ENCODE data around the gene KRT222.

KRT222 gene

DNA sequence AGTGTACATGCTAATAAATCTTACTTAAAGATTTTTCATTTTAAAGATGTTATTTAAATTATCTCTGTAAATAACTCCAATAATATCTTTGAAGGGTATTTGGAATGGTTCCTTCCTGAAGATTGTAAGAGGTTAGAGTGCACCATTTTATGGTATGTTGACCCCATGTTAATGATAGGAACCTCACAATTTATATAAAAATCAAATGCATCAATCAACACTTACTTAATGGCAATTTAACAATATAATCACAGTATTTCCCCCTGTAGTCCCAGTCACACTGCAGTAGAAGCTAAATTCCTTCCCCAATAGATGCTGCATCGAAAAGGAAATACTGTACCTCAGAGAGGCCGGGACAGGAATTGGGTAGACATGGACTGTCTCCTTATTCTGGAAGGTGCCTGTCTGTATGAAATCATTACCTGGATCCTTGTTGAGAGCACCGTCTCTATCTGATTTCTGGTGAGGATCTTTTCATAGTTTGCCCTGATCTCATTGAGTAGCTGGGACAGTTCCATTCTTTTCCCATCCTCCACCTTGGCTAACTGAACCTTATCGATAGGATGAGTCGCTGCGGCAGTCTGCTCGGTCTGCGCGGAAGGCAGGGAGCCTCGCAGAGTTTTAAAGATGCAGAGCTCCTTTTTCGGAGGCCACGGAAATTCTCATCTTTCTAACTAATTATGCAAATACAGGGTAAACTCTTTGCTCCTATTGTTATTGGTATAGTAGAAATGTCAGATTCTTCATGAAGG, at the start of gene KRT222:
Gene KRT222, minus strand, starts transcription at position 596 of the 752 bp plus-strand sequence. Its CDS starts 78 bp downstream, at position 518.
- no peak for DNase-seq (ENCODE audit: low read depth in 2 of 2)

DNA sequence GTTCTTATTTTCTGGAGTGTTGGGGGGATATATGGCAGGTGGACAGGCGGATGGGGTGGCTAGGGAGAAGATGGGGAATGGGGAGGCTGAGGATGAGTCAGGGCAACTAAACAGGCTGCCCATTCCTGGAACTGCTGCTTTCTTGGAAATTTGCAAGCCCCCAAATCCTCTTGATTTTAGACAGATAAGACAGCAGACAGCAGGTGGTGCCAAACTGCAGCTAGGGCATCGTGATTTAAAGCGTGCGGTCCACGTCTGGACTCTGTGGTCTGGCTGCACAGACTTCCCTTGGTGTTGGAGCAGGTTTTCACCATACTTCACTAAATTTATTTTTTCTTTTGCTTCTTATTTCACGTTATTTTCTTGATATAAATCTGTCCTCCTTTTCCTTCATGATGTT, 49.5 kb upstream of the KRT222 start:
- no peak for DNase-seq (ENCODE audit: low read depth in 2 of 2)

DNA sequence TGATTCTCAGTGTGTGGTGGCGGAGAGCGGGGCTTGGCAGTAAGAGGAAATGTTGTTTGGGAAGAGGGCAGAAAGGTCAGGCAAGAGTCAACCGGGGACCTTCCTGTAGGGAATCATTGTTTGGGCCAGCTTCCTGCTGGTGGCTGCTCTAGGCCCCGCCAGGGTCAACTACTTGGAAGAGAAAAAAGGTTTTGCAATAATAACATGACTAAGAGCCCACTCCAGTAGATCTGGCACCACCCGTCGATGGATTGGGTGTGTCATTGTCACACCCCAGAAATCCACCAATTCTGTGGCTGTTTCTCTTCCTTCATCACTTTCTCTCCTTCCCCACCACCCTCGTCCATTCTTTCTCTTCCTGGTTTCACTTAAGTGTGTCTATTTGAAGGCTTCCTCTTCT, 42.8 kb upstream of the KRT222 start:
- no peak for DNase-seq (ENCODE audit: low read depth in 2 of 2)

DNA sequence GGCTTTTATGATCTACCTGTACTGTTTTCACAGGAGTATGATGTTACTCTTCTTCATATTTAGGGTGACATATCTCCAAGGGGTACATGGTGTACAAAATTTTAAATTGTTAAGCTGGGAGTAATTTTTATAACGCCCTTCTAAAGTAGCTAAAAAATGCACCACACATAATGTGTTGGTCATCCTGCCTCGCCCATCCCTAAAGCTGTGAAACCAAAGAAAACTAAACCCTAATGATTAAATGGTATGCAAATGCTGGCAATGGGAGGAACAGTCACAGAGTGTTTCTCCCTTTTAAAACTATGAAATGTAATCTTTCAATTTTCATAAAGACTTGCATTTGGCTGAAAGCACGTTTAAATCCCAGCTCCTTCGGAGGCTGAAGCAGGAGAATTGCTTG, 40.6 kb upstream of the KRT222 start:
- no peak for DNase-seq (ENCODE audit: low read depth in 2 of 2)

DNA sequence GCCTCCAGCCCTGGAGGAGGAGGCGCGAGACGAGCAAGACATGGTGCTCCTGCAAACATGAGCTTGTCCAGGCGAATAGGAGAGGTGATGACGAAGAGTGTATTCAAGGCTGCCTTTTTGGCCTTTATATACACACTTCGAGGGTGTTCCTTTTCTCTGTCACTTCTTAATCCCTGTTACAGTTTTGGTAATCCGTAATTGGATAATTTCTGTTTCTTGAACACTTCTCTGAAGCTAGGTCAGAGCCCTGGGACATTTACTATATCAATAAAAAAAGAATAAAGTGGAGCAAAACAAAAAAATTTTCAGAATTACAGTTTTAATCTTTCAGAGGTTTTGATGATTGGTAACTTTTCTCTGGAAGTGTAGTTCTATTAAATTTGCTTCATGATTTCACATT, 38.7 kb upstream of the KRT222 start, which contains the start of gene KRT24:
Gene KRT24, minus strand, starts transcription at position 101 of the 400 bp plus-strand sequence. Its CDS starts 59 bp downstream, at position 42.
- no peak for DNase-seq (ENCODE audit: low read depth in 2 of 2)

DNA sequence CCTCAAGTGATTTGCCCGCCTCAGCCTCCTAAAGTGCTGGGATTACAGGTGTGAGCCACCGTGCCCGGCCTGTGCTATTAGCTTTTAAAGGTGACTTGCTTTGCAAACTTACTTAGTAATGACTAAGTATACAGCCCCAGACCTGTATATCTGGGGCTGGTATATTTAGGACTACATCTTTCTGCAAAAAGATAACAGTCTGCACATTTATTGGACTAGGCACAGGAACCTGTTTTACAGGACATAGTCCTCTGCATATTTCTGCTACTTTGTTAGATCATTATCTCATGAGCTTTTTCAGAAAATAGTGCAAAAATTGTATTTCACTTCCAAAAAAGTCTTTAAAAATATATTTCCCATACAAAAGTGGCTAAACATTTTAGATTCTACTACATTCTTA, 37.3 kb upstream of the KRT222 start:
- DNase-seq (ENCODE audit: low read depth in 2 of 2) = no peak

DNA sequence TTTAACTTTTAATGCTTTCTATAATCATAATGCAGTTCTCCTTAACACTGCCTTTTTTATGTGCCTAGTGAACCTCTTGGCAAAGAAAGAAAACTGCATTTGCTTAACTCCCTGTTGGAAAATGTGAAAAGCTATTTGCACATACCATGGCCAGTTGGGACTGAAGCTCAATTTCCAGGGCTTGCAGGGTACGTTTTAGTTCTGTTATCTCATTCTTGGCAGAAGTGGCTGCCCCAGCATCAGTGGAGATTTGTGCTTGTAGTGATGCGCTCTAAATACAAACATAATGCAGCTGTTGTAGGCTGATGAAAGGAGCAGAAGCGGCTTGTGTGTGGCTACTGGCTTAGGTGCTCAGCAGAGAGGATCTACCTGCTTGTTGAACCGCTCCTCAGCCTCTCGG, 34.9 kb upstream of the KRT222 start:
- DNase-seq (ENCODE audit: low read depth in 2 of 2) = no peak

DNA sequence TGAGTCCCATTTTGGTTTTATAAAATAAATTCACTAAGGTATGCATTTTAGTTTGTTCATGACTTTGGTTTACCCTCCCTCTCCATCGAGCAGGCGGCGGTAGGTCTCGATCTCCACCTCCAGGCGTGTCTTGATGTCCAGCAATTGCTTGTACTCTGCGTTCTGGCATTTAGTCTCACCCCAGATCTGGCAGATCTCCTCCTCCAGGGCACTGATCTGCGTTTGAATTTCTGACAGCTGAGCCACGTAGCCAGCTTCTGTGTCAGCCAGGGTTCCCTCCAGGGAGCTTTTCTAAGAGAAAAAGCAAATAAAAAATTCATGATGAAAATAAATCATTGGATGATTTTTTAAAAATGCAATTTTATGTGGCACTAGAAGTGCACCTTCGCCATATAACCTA, 34.4 kb upstream of the KRT222 start:
- DNase-seq (ENCODE audit: low read depth in 2 of 2) = no peak

DNA sequence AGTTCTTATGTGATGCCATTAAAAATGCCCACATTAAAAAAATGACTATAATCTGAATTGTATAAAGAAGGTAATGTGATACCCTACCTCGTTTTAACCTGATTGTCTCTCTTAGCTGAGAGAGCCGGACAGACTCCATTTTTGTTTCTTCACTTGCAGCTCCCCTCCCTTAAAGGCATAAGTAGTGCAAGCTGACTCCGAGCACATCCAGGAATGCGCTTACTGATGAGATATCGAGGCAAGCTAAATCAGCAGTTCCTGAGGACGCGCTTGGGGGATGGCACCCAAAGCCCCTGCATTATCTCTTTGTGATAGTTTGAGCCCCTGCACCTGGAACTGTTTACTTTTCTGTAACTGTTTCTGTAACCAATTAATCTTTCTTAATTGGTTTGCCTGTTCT, 32.3 kb upstream of the KRT222 start:
- no peak for DNase-seq (ENCODE audit: low read depth in 2 of 2)

DNA sequence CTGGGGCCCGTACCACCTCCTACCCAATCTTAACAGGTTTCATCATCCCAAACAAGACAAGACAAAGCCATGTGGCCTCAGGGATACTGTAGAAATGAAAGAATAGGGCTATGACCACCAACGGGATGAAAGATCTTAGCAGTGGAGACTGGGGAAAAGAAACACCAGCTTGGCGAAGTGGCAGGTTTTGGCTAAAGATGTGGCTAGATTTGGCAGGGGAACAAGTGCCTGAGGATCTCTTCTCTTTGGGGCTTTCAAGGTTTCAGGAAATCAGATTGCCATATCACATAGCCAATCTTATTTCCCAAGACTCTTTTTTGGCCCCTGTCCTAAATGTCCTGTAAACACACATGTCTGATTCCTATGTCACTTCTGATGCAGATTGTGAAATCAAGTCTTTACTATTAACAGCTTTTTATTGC, 31.7 kb upstream of the KRT222 start:
- DNase-seq (ENCODE audit: low read depth in 2 of 2) = no peak

DNA sequence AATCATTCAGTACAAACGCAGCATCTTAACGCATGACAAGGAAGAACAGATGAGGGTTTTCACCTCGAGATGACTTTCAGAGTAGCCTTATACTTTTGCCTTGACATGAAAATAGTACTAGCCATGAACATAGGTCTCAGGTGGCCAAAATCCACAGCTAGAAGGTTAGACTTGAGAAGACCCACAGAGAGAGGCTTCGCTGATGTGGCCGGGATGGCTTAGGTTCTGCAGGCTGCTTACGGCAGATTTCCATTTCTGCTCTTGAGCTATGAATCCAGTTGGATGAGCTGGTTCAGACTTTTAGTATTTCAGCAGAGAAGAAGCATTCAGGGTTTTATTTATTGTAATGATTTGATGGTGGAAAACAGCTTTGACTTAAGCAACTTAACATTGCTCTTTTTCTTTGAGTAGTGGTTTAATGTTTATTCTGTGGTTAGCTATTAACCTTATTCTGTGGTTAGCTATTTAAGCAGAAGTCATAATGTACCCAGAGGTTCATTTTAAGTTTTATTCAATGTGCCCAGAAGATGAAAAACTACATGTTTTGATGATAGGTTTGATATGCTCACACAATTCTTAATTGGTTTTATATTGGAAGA, 31.0 kb upstream of the KRT222 start:
- DNase-seq (ENCODE audit: low read depth in 2 of 2) = no peak

DNA sequence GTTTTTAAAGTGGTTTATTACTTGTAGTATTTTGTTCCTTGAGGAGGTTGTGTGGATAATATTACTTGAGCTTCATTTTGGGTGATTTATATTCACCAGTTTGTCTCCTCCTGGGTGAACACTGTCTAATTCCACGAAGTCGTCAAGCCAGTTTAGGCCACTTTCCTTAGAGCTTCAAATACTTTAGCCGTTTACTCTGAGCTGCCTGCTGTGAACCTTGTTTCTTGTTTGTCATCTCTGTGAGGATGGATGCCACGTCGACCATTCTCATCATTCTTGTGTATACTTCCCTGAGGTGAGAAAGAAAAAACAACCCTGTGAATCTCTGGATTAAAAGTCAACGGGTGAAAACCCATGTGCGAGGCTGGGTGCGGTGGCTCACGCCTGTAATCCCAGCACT, 29.6 kb upstream of the KRT222 start:
- DNase-seq (ENCODE audit: low read depth in 2 of 2) = no peak

DNA sequence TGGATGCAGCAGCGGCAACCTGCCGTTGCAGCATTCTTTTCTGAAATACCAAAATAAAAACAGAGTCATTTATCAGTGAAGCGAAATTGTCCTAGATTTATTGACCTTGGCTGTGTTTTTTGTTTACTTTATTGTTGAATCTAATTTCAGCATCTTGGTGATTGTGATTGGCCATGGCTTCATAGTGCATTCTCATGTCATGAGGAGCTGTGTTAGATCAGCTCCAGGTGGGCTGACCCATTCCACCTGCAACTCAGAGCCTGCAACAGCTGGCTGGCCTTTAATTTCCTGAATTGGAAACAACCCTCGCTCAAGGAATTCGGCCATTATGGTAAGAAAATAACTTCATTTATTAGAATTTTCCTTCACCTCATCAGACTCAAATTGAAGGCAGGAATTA, 22.1 kb upstream of the KRT222 start:
- DNase-seq (ENCODE audit: low read depth in 2 of 2) = no peak

DNA sequence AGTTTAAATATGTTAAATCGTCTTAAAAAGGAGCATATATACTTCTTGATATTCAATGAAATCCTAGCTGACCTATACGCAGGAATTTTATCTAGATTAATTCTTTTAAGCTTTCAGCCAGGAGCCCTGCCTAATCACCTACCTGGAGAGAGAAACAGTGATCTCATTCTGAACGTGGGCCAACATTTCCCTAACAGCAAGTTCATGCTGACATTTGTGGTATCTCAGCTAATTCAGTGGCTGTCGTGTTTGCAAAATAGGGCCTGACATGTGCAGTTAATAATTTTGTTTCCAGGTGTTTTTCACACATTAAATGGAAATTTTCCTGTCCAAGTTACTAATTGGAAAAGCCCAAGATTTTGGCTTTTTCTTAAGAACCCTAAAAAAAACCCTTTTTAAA, 21.2 kb upstream of the KRT222 start:
- DNase-seq (ENCODE audit: low read depth in 2 of 2) = no peak

DNA sequence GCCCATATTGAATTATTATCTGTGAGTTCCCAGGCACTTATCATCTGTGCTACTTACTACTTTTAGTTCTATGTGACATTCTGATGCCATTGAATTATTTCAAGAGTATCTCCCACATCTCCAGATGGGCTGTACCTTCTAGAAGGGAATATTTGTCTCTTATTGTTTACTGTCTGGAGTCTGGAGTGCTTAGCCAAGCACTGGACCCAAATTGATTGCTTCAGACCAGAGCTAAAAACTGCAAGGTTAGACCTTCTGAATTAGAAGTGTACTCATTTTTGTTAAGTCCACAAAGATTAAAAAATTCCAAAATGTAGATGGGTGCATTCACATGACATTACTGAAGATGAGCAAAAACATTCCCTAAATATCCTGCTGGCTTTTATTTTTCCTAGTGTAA, 16.0 kb upstream of the KRT222 start:
- DNase-seq (ENCODE audit: low read depth in 2 of 2) = no peak

DNA sequence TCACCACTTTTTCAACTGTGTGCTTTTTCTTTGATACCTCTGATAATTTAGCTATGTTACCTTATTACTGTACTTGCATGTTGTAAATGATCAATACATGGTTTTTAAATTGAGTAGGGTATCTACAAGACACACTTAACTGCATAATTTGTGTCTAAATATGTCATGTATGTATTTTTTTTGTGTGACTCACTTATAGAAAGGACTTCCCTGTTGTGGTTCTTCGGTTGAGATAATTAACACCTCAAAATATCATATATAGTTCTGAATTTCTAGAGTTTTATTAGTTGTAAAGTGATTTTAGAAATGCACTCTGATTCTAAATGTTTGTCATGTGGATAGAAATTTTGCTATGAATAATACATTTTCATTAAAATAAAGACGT, 14.5 kb upstream of the KRT222 start:
- no peak for DNase-seq (ENCODE audit: low read depth in 2 of 2)

DNA sequence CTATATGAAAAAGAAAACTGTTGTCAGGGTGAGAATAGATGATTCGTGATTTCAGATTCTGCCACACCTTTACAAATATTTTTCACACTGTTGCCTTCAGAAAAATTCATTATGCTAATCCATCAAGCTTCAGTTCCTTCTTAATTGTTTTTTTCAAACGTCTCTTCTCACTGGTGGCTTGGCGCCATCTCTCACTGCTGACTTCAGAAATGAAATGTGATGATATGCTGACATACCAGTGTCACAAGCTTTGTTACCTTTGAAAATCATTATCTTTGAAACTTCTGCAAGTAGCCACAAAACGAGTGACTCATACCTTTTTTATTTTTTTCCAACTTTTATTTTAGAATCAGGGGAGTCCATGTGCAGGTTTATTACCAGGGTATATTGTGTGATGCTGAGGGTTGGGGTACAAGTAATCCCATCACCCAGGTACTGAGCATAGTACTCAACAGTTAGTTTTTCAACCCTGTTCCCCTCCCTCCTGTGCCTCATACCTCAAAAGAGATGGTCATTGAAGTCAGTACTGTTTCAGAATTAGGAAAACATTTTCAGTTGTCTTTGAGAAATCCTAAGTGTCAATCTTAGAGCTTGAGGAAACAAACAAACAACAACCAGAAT, 14.0 kb upstream of the KRT222 start:
- no peak for DNase-seq (ENCODE audit: low read depth in 2 of 2)

DNA sequence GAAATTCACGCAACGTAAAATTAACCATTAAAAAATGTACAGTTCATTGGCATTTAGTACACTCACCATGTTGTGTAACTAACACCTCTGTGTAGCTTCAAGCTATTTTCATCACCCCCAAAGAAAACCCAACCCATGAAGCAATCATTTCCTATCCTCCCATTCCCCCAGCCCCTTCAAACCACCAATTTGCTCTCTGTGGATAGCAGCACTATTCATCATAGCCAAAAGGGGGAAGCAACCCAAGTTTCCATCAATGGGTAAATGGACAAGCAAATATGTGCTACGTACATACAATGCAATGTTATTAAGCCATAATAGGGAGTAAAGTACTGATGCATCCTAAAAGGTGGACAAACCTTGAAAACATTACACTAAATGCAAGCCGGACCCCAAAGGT, 10.9 kb upstream of the KRT222 start:
- DNase-seq (ENCODE audit: low read depth in 2 of 2) = no peak

DNA sequence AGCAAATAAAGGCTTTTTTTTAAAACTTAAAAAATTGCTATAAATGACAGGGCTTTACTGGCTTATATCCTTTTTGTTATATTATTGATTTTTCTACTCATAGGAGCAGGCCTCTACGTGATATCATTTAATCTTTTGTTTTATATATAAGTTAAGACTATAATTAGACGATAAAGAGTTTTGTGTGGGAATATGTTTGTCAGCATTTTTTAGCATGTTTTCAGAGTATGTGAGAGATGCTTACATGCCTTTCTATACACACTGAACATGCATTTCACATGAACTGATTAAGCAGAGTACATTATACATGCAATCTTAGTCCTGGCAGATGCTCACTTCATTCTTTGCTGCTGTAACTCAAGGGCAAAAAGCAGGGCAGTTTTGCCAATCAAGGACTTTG, 7.7 kb upstream of the KRT222 start:
- DNase-seq (ENCODE audit: low read depth in 2 of 2) = no peak

DNA sequence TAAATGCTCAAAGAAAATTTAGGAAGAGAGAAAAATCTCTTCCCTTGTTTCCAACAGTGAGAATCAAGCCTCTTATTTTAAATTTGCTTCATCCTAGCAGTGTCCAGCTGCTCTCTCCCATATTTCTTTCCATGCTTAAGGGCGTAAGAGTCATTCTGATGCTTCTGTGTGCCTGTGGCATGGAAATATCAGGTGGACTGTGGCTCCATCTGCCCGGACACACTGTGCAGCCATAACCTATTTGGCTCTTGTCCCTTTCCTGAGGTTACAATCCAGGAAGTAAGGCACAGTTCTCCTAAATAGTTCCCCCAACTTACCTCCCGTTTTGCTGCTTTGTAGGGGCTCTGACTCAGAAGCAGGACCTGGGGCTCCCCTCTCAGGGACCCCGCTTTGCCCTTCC, 6.3 kb upstream of the KRT222 start:
- no peak for DNase-seq (ENCODE audit: low read depth in 2 of 2)

DNA sequence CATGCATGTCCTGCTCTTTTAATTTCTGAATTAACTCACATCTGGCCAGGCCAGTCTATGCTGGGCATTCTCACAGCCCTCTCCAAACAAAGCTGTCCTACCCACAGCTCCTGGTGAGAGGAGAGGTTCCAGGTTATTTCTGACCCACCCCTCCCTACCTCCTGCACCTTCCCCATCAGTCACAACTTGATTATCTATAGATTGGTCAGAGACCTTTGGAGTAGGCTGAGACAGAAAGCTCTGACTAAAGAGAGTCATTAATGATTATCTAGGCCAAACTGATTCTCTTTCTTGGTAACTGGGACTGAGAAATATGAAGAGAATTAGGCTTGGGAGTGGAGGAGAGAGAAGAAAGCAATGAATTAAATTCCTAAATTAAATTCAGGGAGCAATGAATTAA, 1.4 kb upstream of the KRT222 start:
- DNase-seq (ENCODE audit: low read depth in 2 of 2) = no peak

DNA sequence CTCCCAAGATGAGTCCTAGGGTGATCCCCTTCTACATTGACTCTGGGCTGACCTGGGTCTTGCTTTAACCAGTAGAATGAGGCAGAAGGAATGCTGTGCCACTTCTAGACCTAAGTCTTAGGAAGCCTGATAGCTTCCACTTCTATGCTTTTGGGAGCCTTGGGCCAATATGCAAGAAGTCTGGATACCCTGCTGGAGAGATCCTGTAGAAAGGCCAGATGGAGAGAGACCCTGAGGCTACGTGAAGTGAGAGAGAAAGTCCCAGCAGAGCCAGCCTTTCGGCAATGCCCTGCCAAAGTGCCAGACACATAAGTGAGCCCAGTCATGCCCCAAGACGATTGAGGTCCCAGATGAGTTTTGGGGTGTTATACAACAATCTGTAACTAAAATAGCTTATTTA, 1.7 kb downstream of the KRT222 start:
- no peak for DNase-seq (ENCODE audit: low read depth in 2 of 2)

DNA sequence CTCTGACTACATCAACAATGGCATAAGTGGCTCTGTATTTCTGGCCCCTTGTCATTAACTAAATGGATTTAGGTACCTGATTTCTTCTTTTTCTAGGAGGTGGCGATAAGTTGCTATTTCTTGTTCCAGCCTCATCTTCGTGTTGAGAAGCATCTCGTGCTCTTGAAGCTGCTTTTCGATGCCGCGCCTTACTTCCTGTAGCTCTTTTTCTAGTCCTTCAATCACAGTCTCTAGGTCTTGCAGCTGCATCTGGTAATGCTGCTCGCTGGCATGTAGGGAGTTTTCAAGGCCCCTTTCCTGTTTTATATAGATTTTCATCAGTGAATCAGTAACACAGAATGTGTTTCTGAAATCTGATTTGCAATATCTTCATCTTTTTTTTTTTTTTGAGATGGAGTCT, 5.1 kb downstream of the KRT222 start:
- no peak for DNase-seq (ENCODE audit: low read depth in 2 of 2)
